Panc1 (cell line): ENCODE results near the gene TANGO6.

ENCODE experiments used
- POLR2AphosphoS5 ChIP-seq: IDR thresholded peaks from 2 replicates; pipeline ENCODE4 v1.6.1; 2012; ENCODE audit warnings: mild to moderate bottlenecking, low read depth, low read length, moderate library complexity
- SIN3A ChIP-seq: IDR thresholded peaks from 2 replicates; pipeline ENCODE4 v1.6.1; 2012; ENCODE audit warnings: low read depth, mild to moderate bottlenecking, low read length, moderate library complexity, borderline replicate concordance; ENCODE audit not compliant: insufficient read depth
- TCF7L2 ChIP-seq: IDR thresholded peaks from 2 replicates; pipeline ENCODE4 v1.6.1; 2011; ENCODE audit warnings: mild to moderate bottlenecking, low read depth, low read length, inconsistent platforms
- TF ChIP-seq, protein P1 (sequence below): fragments of 450-650 bp; IDR thresholded peaks from 2 replicates; pipeline ENCODE4 v1.5.1; 2017; ENCODE audit warnings: mild to moderate bottlenecking
- TF ChIP-seq, protein P2 (sequence below), 2 experiments: IDR thresholded peaks; 2 replicates each; pipeline ENCODE4 v1.6.1; 2011 to 2012; ENCODE audit warnings: low read depth in 2 of 2, control low read depth in 1 of 2, low read length in 1 of 2, mild to moderate bottlenecking in 1 of 2, moderate library complexity in 1 of 2; ENCODE audit not compliant: insufficient read depth in 1 of 2

DNA sequence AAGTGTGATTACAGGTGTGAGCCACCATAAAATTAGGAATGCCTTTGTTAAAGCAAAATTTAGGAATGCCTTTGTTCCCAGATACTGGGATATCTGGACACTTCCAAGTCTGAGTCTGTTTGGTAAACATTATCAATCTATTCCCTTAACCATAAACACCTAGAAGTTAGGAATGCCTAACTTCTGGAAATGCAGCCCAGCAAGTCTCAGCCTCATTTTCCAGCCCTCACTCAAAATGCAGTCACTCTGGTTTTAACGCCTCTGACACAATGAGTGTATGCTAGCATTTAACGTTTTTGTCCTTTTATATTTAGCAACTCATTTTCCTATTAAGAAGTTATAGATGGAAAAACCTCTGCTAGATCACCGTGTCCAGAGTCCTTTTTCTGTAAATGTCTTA lies 227.7 kb downstream of the TANGO6 start:
- TF ChIP-seq, protein P1, sequence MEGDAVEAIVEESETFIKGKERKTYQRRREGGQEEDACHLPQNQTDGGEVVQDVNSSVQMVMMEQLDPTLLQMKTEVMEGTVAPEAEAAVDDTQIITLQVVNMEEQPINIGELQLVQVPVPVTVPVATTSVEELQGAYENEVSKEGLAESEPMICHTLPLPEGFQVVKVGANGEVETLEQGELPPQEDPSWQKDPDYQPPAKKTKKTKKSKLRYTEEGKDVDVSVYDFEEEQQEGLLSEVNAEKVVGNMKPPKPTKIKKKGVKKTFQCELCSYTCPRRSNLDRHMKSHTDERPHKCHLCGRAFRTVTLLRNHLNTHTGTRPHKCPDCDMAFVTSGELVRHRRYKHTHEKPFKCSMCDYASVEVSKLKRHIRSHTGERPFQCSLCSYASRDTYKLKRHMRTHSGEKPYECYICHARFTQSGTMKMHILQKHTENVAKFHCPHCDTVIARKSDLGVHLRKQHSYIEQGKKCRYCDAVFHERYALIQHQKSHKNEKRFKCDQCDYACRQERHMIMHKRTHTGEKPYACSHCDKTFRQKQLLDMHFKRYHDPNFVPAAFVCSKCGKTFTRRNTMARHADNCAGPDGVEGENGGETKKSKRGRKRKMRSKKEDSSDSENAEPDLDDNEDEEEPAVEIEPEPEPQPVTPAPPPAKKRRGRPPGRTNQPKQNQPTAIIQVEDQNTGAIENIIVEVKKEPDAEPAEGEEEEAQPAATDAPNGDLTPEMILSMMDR, result no peak
- TF ChIP-seq SIN3A, result no peak
- no peak for TF ChIP-seq POLR2AphosphoS5
- TF ChIP-seq, protein P2, sequence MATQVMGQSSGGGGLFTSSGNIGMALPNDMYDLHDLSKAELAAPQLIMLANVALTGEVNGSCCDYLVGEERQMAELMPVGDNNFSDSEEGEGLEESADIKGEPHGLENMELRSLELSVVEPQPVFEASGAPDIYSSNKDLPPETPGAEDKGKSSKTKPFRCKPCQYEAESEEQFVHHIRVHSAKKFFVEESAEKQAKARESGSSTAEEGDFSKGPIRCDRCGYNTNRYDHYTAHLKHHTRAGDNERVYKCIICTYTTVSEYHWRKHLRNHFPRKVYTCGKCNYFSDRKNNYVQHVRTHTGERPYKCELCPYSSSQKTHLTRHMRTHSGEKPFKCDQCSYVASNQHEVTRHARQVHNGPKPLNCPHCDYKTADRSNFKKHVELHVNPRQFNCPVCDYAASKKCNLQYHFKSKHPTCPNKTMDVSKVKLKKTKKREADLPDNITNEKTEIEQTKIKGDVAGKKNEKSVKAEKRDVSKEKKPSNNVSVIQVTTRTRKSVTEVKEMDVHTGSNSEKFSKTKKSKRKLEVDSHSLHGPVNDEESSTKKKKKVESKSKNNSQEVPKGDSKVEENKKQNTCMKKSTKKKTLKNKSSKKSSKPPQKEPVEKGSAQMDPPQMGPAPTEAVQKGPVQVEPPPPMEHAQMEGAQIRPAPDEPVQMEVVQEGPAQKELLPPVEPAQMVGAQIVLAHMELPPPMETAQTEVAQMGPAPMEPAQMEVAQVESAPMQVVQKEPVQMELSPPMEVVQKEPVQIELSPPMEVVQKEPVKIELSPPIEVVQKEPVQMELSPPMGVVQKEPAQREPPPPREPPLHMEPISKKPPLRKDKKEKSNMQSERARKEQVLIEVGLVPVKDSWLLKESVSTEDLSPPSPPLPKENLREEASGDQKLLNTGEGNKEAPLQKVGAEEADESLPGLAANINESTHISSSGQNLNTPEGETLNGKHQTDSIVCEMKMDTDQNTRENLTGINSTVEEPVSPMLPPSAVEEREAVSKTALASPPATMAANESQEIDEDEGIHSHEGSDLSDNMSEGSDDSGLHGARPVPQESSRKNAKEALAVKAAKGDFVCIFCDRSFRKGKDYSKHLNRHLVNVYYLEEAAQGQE (IDR thresholded peaks at IDR 0.05; ENCODE audit: insufficient read depth in 1 of 2, low read depth in 2 of 2, low read length in 1 of 2), result no peak
- no peak for TF ChIP-seq TCF7L2
